ENCODE results near the gene ATP8B4. TPM values are rescaled to one million over a fixed set of nuclear protein-coding genes. Genes with fewer than 3 reads are reported as not detected.

The ATP8B4 gene
- total and polyA plus RNA-seq, 2 donors (not counting 1 experiment from before 2014, with no cell fraction given): 0.42 TPM; not detected in 1

- no peak for TF ChIP-seq EZH2 (IDR thresholded peaks at IDR 0.05; ENCODE audit: borderline replicate concordance, insufficient read depth, low read depth, low read length, poor library complexity, severe bottlenecking)
- no peak for TF ChIP-seq CTCF (IDR thresholded peaks at IDR 0.05)
- POLR2A ChIA-PET: no interaction called here
- Histone ChIP-seq H3K4me3 (ENCODE audit: control extremely low read depth in 1 of 5, extremely low read depth in 1 of 5, insufficient read depth in 1 of 5, low read depth in 2 of 5, low read length in 4 of 5) (no peak overlapping the region), H3K4me1 (ENCODE audit: control insufficient read depth in 2 of 2, insufficient read depth in 2 of 2, low read length in 2 of 2) (no peaks in the 10 kb centered on the region), H3K9ac (ENCODE audit: low read length) (no peak overlapping the region), H2AFZ (ENCODE audit: insufficient read depth, low read depth, low read length, poor library complexity, severe bottlenecking) (no peak overlapping the region), H3K27me3 (replicated peaks in 1 of 4; ENCODE audit: control extremely low read depth in 1 of 4, control insufficient read depth in 3 of 4, insufficient read depth in 4 of 4, low read length in 3 of 4) (no peaks in the 10 kb centered on the region), H3K9me3 (ENCODE audit: control extremely low read depth in 1 of 3, control insufficient read depth in 2 of 3, insufficient read depth in 1 of 3, low read length in 2 of 3) (no peaks in the 10 kb centered on the region), H3K36me3 (replicated peaks in 1 of 2; ENCODE audit: control extremely low read depth in 1 of 2, control insufficient read depth in 1 of 2, extremely low read depth in 1 of 2, insufficient read depth in 2 of 2, low read length in 1 of 2) (no peaks in the 10 kb centered on the region), H3K4me2 (replicated peaks; ENCODE audit: low read depth, low read length, poor library complexity, severe bottlenecking) (no peak overlapping the region), H3K27ac (ENCODE audit: low read length in 2 of 2) (no peak overlapping the region), H4K20me1 (ENCODE audit: control insufficient read depth, insufficient read depth, low read length, poor library complexity, severe bottlenecking) (no peaks in the 10 kb centered on the region), H3K79me2 (ENCODE audit: control insufficient read depth, insufficient read depth, low read length) (no peaks in the 10 kb centered on the region)
- CTCF ChIA-PET: interaction anchor here (1.1 to 1.6 kb wide), 3 partner anchors 16 to 18 kb away, joined by 3 to 6 read pairs (median 3); no protein-coding TSS in a partner anchor
- WGBS (ENCODE audit: insufficient coverage): 100% methylated on average over 2 of the region's 4 CpGs
- Mint-ChIP-seq H3K27me3 (no peaks in the 10 kb centered on the region), H3K4me3 (no peak overlapping the region), H3K4me1 (no peaks in the 10 kb centered on the region), H3K9me3 (ENCODE audit: insufficient read depth) (no peaks in the 10 kb centered on the region), H3K27ac (no peak overlapping the region)
- ATAC-seq (ENCODE audit: low read depth) (no peak), DNase-seq (no peak)
- intact Hi-C loops (cut with micrococcal nuclease): no loop called here
Observed at GRCh38 chr15:50127255-50127777, 8.3 kb upstream of the ATP8B4 start.

GRCh38 chr15:50126072-50126471 is 7.0 kb upstream of the ATP8B4 start:
- no peak overlapping the region for H3K4me2 ChIP-seq (replicated peaks; ENCODE audit: low read depth, low read length, poor library complexity, severe bottlenecking)
- intact Hi-C loops (cut with micrococcal nuclease): no loop called here
- no peaks in the 10 kb centered on the region for H3K27me3 Mint-ChIP-seq
- TF ChIP-seq EZH2 (IDR thresholded peaks at IDR 0.05; ENCODE audit: borderline replicate concordance, insufficient read depth, low read depth, low read length, poor library complexity, severe bottlenecking) (no peak), CTCF (IDR thresholded peaks at IDR 0.05) (no peak)
- no peak overlapping the region for H3K27ac Mint-ChIP-seq
- DNase-seq: no peak
- no peaks in the 10 kb centered on the region for H3K4me1 Mint-ChIP-seq
- H3K27me3 ChIP-seq (replicated peaks in 1 of 4; ENCODE audit: control extremely low read depth in 1 of 4, control insufficient read depth in 3 of 4, insufficient read depth in 4 of 4, low read length in 3 of 4): no peaks in the 10 kb centered on the region
- no peaks in the 10 kb centered on the region for H3K9me3 Mint-ChIP-seq (ENCODE audit: insufficient read depth)
- ChIA-PET POLR2A (no interaction called here), CTCF (interaction anchor here (0.9 to 1.4 kb wide), 3 partner anchors 9 to 19 kb away, joined by 3 to 6 read pairs (median 3); no protein-coding TSS in a partner anchor)
- 100% methylated on average over 2 of the region's 4 CpGs for whole genome bisulfite sequencing (ENCODE audit: insufficient coverage)
- no peaks in the 10 kb centered on the region for H3K4me1 ChIP-seq (ENCODE audit: control insufficient read depth in 2 of 2, insufficient read depth in 2 of 2, low read length in 2 of 2)
- no peak for ATAC-seq (ENCODE audit: low read depth)
- no peak overlapping the region for H3K27ac ChIP-seq (ENCODE audit: low read length in 2 of 2)
- H4K20me1 ChIP-seq (ENCODE audit: control insufficient read depth, insufficient read depth, low read length, poor library complexity, severe bottlenecking): no peaks in the 10 kb centered on the region
- H3K9ac ChIP-seq (ENCODE audit: low read length): no peak overlapping the region
- H3K36me3 ChIP-seq (replicated peaks in 1 of 2; ENCODE audit: control extremely low read depth in 1 of 2, control insufficient read depth in 1 of 2, extremely low read depth in 1 of 2, insufficient read depth in 2 of 2, low read length in 1 of 2): no peaks in the 10 kb centered on the region
- H2AFZ ChIP-seq (ENCODE audit: insufficient read depth, low read depth, low read length, poor library complexity, severe bottlenecking): no peak overlapping the region
- no peak overlapping the region for H3K4me3 ChIP-seq (ENCODE audit: control extremely low read depth in 1 of 5, extremely low read depth in 1 of 5, insufficient read depth in 1 of 5, low read depth in 2 of 5, low read length in 4 of 5)
- no peaks in the 10 kb centered on the region for H3K9me3 ChIP-seq (ENCODE audit: control extremely low read depth in 1 of 3, control insufficient read depth in 2 of 3, insufficient read depth in 1 of 3, low read length in 2 of 3)
- H3K4me3 Mint-ChIP-seq: no peak overlapping the region
- H3K79me2 ChIP-seq (ENCODE audit: control insufficient read depth, insufficient read depth, low read length): no peaks in the 10 kb centered on the region

Measured in B cell (primary cell).